HepG2 (cell line): ENCODE measurements around the gene SAMD10. TPM values are rescaled to one million over a fixed set of nuclear protein-coding genes. Genes with fewer than 3 reads are reported as not detected.

Experiments used
- AFF4 ChIP-seq: sonication (generic); formaldehyde crosslinking; IDR thresholded peaks from 2 replicates; pipeline ENCODE4 v1.4.0; 2020; ENCODE audit warnings: missing genetic modification reagents
- KDM5A ChIP-seq: fragments of 200-600 bp; sonication (generic); IDR thresholded peaks from 2 replicates; pipeline ENCODE4 v1.7.0; 2018; ENCODE audit warnings: antibody characterized with exemption, mild to moderate bottlenecking, low read length, borderline replicate concordance
- NFIB ChIP-seq: sonication (generic); formaldehyde crosslinking; IDR thresholded peaks from 2 replicates; pipeline ENCODE4 v1.9.0; 2021; ENCODE audit warnings: missing genetic modification reagents, mild to moderate bottlenecking, borderline replicate concordance
- ONECUT2 ChIP-seq: sonication (generic); formaldehyde crosslinking; IDR thresholded peaks from 2 replicates; pipeline ENCODE4 v1.4.0; 2020; ENCODE audit warnings: missing genetic modification reagents
- PRMT3 ChIP-seq: sonication (generic); formaldehyde crosslinking; IDR thresholded peaks from 2 replicates; pipeline ENCODE4 v1.8.1; 2022; ENCODE audit warnings: low read depth, mild to moderate bottlenecking, moderate library complexity, missing genetic modification reagents, borderline replicate concordance
- RARG ChIP-seq: sonication (generic); formaldehyde crosslinking; IDR thresholded peaks from 2 replicates; pipeline ENCODE4 v1.4.0; 2020; ENCODE audit warnings: low read depth, mild to moderate bottlenecking, missing genetic modification reagents
- RCOR2 ChIP-seq: IDR thresholded peaks from 2 replicates; pipeline ENCODE4 v1.6.1; 2016; ENCODE audit warnings: missing biosample characterization, missing genetic modification reagents
- SP140L ChIP-seq: sonication (generic); formaldehyde crosslinking; IDR thresholded peaks from 2 replicates; pipeline ENCODE4 v1.4.0; 2020; ENCODE audit warnings: missing genetic modification reagents, borderline replicate concordance
- TBX3 ChIP-seq: fragments of 450-650 bp; IDR thresholded peaks from 2 replicates; pipeline ENCODE4 v1.6.1; 2017; ENCODE audit warnings: antibody characterized with exemption, mild to moderate bottlenecking, inconsistent platforms, borderline replicate concordance
- ZBTB44 ChIP-seq: sonication (generic); formaldehyde crosslinking; IDR thresholded peaks from 2 replicates; pipeline ENCODE4 v1.4.0; 2020; ENCODE audit warnings: missing genetic modification reagents
- ZFAT ChIP-seq: sonication (generic); formaldehyde crosslinking; conservative IDR thresholded peaks from 2 replicates; pipeline ENCODE4 v1.8.1; 2023; ENCODE audit warnings: missing genetic modification reagents, inconsistent platforms
- ZFP41 ChIP-seq: sonication (generic); formaldehyde crosslinking; IDR thresholded peaks from 2 replicates; pipeline ENCODE4 v1.4.0; 2020; ENCODE audit warnings: mild to moderate bottlenecking, missing genetic modification reagents, borderline replicate concordance
- ZNF20 ChIP-seq: sonication (generic); formaldehyde crosslinking; IDR thresholded peaks from 2 replicates; pipeline ENCODE4 v1.4.0; 2020; ENCODE audit warnings: mild to moderate bottlenecking, moderate library complexity, missing genetic modification reagents
- ZNF430 ChIP-seq: sonication (generic); formaldehyde crosslinking; IDR thresholded peaks from 2 replicates; pipeline ENCODE4 v1.9.0; 2021; ENCODE audit warnings: mild to moderate bottlenecking, missing genetic modification reagents
- ZNF704 ChIP-seq: sonication (generic); formaldehyde crosslinking; IDR thresholded peaks from 2 replicates; pipeline ENCODE4 v1.8.1; 2023; ENCODE audit warnings: mild to moderate bottlenecking, inconsistent platforms, moderate library complexity, missing genetic modification reagents, borderline replicate concordance
- ZZZ3 ChIP-seq: sonication (generic); formaldehyde crosslinking; IDR thresholded peaks from 2 replicates; pipeline ENCODE4 v1.4.0; 2020; ENCODE audit warnings: missing genetic modification reagents, mild to moderate bottlenecking, borderline replicate concordance
- polyA plus RNA-seq, 8 experiments: library from polyadenylated mRNA; depleted of rRNA in 3 of 8; stranded (reverse) in 7 of 8; unstranded in 1 of 8; fragments of >200 nt; fragmentation: Illumina TruSeq in 4 of 8; extraction: Trizol in 4 of 8; gene quantifications; 2 replicates each; pipeline versions ENCODE4 v1.2.1 to v1.2.3, GENCODE V29; 2011 to 2016; ENCODE audit warnings: low read depth in 4 of 8, missing spikeins in 1 of 8, mixed read lengths in 1 of 8; ENCODE audit not compliant: insufficient read depth in 1 of 8
- total RNA-seq, 5 experiments: library from RNA; depleted of rRNA; stranded (reverse); fragments of >200 nt; fragmentation: Illumina TruSeq; extraction: Trizol; gene quantifications; 2 replicates each; pipeline ENCODE4 v1.2.3, GENCODE V29; 2016; ENCODE audit warnings: low read depth in 1 of 5
- TF ChIP-seq, protein P1 (sequence below): sonication (generic); formaldehyde crosslinking; IDR thresholded peaks from 2 replicates; pipeline ENCODE4 v1.5.0; 2020; ENCODE audit warnings: missing genetic modification reagents, mild to moderate bottlenecking, borderline replicate concordance
- TF ChIP-seq, protein P2 (sequence below): sonication (generic); formaldehyde crosslinking; IDR thresholded peaks from 2 replicates; pipeline ENCODE4 v1.4.0; 2020; ENCODE audit warnings: missing genetic modification reagents

SAMD10 gene
- total and polyA plus RNA-seq, 2 of the 13 experiments (the other 11 are each of a cell fraction or from before 2014, with no cell fraction given): 6.1 to 11.0 TPM

GRCh38 chr20:63969838-63970713, 9.4 kb downstream of the SAMD10 start, which contains the start of gene ZNF512B (continued):
- no peak for TF ChIP-seq ZFP41 (CRISPR knock-in tag)
- TF ChIP-seq KDM5A: no peak; the same call in 1 of the 2 replicates
- TF ChIP-seq SP140L (CRISPR knock-in tag): no peak
- TF ChIP-seq ZNF430: no peak
- no peak for TF ChIP-seq ZNF20
- TF ChIP-seq AFF4 (CRISPR knock-in tag): no peak
- TF ChIP-seq, protein P1, sequence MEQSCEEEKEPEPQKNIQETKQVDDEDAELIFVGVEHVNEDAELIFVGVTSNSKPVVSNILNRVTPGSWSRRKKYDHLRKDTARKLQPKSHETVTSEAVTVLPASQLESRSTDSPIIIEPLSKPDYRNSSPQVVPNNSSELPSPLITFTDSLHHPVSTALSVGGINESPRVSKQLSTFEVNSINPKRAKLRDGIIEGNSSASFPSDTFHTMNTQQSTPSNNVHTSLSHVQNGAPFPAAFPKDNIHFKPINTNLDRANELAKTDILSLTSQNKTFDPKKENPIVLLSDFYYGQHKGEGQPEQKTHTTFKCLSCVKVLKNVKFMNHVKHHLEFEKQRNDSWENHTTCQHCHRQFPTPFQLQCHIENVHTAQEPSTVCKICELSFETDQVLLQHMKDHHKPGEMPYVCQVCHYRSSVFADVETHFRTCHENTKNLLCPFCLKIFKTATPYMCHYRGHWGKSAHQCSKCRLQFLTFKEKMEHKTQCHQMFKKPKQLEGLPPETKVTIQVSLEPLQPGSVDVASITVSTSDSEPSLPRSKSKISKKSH (CRISPR knock-in tag): peak; percentile 87
- TF ChIP-seq, protein P2, sequence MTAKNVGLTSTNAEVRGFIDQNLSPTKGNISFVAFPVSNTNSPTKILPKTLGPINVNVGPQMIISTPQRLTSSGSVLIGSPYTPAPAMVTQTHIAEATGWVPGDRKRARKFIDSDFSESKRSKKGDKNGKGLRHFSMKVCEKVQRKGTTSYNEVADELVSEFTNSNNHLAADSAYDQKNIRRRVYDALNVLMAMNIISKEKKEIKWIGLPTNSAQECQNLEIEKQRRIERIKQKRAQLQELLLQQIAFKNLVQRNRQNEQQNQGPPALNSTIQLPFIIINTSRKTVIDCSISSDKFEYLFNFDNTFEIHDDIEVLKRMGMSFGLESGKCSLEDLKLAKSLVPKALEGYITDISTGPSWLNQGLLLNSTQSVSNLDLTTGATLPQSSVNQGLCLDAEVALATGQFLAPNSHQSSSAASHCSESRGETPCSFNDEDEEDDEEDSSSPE: no peak
- no peak for TF ChIP-seq TBX3
- TF ChIP-seq ZNF704 (CRISPR knock-in tag): peak; percentile 78; the same call in 1 of the 2 replicates
- no peak for TF ChIP-seq RCOR2 (CRISPR knock-in tag)
- 0 out of 2 replicates have a peak, but pooled peaks have one; percentile 48 for TF ChIP-seq ZZZ3 (CRISPR knock-in tag)
- TF ChIP-seq NFIB (CRISPR knock-in tag): no peak
- TF ChIP-seq ONECUT2 (CRISPR knock-in tag): no peak
- no peak for TF ChIP-seq RARG (CRISPR knock-in tag)
- TF ChIP-seq PRMT3: no peak
- peak; percentile 45; the same call in 1 of the 2 replicates for TF ChIP-seq ZBTB44
- TF ChIP-seq ZFAT (CRISPR knock-in tag): no peak
